ENCODE results near the gene KREMEN1.

DNA sequence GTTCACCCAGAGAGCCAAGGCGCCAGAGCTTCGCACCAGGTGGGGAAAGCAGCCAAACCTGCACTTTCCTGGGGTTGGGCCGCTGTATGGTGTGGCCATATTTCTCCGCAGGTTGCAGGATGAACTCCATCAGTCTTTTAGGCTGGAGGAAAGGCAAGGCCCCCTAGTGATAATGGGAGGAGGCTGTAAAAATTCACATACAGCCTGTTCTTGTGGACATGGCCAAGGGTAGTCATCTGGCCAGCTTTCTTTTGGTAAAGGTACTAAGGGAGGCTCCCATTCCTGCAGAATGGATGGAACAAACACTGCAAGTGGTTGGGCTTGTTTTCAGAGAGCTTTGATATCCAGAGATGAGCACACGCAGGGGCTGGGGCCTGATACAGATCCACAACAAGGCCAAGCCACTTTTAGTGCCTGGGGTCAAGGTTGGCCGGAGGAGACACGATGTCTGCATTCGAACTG is 40.8 kb upstream of the KREMEN1 start:
- no peak for TF ChIP-seq CTCF (IDR thresholded peaks at IDR 0.05; ENCODE audit: insufficient read depth, low read length)
- no peak for TF ChIP-seq POLR2AphosphoS5 (IDR thresholded peaks at IDR 0.05; ENCODE audit: low read depth)

Measured in HL-60 (cell line).